GM23338 (cell line): ENCODE data around the gene RPS19. TPM values are rescaled to one million over a fixed set of nuclear protein-coding genes. Genes with fewer than 3 reads are reported as not detected.

Experiments
- ATAC-seq: fragments of 200-7000 bp; cut with Tn5 transposase; 3 replicates; pipeline ENCODE4 v1.9.1; 2020
- DNase-seq: peaks from one replicate; pipeline ENCODE4 v3.0.0-alpha.2; 2015; ENCODE audit warnings: low spot score
- H2AFZ ChIP-seq: fragments of 200-600 bp; sonication (generic); 2 replicates; pipeline ENCODE4 v1.8.0; 2016; ENCODE audit warnings: antibody characterized with exemption, mild to moderate bottlenecking, moderate library complexity
- H3F3A ChIP-seq: fragments of 200-600 bp; sonication (generic); replicated peaks from 2 replicates; pipeline ENCODE4 v1.8.0; 2017; ENCODE audit warnings: antibody characterized with exemption, mixed run types, low read depth
- H3K27ac ChIP-seq: fragments of 200-600 bp; sonication (generic); 2 replicates; pipeline ENCODE4 v1.6.1; 2016; ENCODE audit warnings: low read depth
- H3K27me3 ChIP-seq: fragments of 200-600 bp; sonication (generic); 2 replicates; pipeline ENCODE4 v1.8.0; 2016; ENCODE audit warnings: mild to moderate bottlenecking, mixed run types, moderate library complexity; ENCODE audit not compliant: insufficient read depth
- H3K36me3 ChIP-seq: fragments of 200-600 bp; sonication (generic); 2 replicates; pipeline ENCODE4 v1.8.0; 2016; ENCODE audit warnings: mild to moderate bottlenecking; ENCODE audit not compliant: insufficient read depth
- H3K4me1 ChIP-seq: fragments of 200-600 bp; sonication (generic); 2 replicates; pipeline ENCODE4 v1.8.0; 2016; ENCODE audit warnings: mild to moderate bottlenecking, moderate library complexity; ENCODE audit not compliant: insufficient read depth
- H3K4me2 ChIP-seq: fragments of 200-600 bp; sonication (generic); 2 replicates; pipeline ENCODE4 v1.7.1; 2017; ENCODE audit warnings: mixed run types
- H3K4me3 ChIP-seq: fragments of 200-600 bp; sonication (generic); 2 replicates; pipeline ENCODE4 v1.6.1; 2016; ENCODE audit warnings: mixed run types
- H3K79me2 ChIP-seq: fragments of 200-600 bp; sonication (generic); replicated peaks from 2 replicates; pipeline ENCODE4 v1.8.0; 2017; ENCODE audit warnings: mild to moderate bottlenecking; ENCODE audit not compliant: insufficient read depth
- H3K9me2 ChIP-seq: fragments of 200-600 bp; sonication (generic); 2 replicates; pipeline ENCODE4 v1.8.0; 2017; ENCODE audit not compliant: insufficient read depth
- H4K20me1 ChIP-seq: fragments of 200-600 bp; sonication (generic); replicated peaks from 2 replicates; pipeline ENCODE4 v1.8.0; 2017; ENCODE audit warnings: mild to moderate bottlenecking; ENCODE audit not compliant: insufficient read depth
- H3K27ac Mint-ChIP-seq: 2 replicates; pipeline ENCODE4 v1.8.0; 2020; ENCODE audit warnings: inconsistent platforms, mild to moderate bottlenecking, moderate library complexity, mixed read lengths
- H3K27me3 Mint-ChIP-seq: 3 replicates; pipeline ENCODE4 v1.8.0; 2022; ENCODE audit warnings: low read depth, mild to moderate bottlenecking, moderate library complexity, mixed read lengths, inconsistent platforms; ENCODE audit not compliant: insufficient read depth, poor library complexity
- H3K36me3 Mint-ChIP-seq: 3 replicates; pipeline ENCODE4 v1.8.0; 2021; ENCODE audit warnings: low read depth, mild to moderate bottlenecking, inconsistent platforms, moderate library complexity, mixed read lengths
- H3K4me1 Mint-ChIP-seq: 3 replicates; pipeline ENCODE4 v1.8.0; 2020; ENCODE audit warnings: mild to moderate bottlenecking, inconsistent platforms, mixed read lengths
- H3K4me3 Mint-ChIP-seq: 3 replicates; pipeline ENCODE4 v1.8.0; 2021; ENCODE audit warnings: moderate library complexity, mild to moderate bottlenecking, inconsistent platforms, mixed read lengths
- H3K9me3 Mint-ChIP-seq: 3 replicates; pipeline ENCODE4 v1.8.0; 2020; ENCODE audit warnings: moderate library complexity, mild to moderate bottlenecking, inconsistent platforms, mixed read lengths
- CREB1 ChIP-seq: fragments of 250-450 bp; sonication (Bioruptor Pico); IDR thresholded peaks from 2 replicates; pipeline ENCODE4 v1.5.0; 2020; ENCODE audit warnings: low read depth, mild to moderate bottlenecking, moderate library complexity
- EZH2 ChIP-seq: fragments of 200-600 bp; sonication (generic); IDR thresholded peaks from one replicate; pipeline ENCODE4 v1.8.0; 2017; ENCODE audit warnings: antibody characterized with exemption, mild to moderate bottlenecking, low read depth; ENCODE audit not compliant: unreplicated experiment
- EZH2phosphoT487 ChIP-seq: fragments of 200-600 bp; sonication (generic); IDR thresholded peaks from one replicate; pipeline ENCODE4 v1.8.1; 2018; ENCODE audit warnings: antibody characterized with exemption; ENCODE audit not compliant: unreplicated experiment
- JUNB ChIP-seq: IDR thresholded peaks from one replicate; pipeline ENCODE4 v1.6.1; 2016; ENCODE audit warnings: antibody characterized with exemption; ENCODE audit not compliant: unreplicated experiment
- POLR2AphosphoS5 ChIP-seq: IDR thresholded peaks from 2 replicates; pipeline ENCODE4 v1.6.1; 2016; ENCODE audit warnings: antibody characterized with exemption, low read depth
- STAT1 ChIP-seq: IDR thresholded peaks from one replicate; pipeline ENCODE4 v1.6.1; 2016; ENCODE audit warnings: antibody characterized with exemption; ENCODE audit not compliant: unreplicated experiment
- ZNF114 ChIP-seq: fragments of 250-450 bp; sonication (Bioruptor Pico); IDR thresholded peaks from 2 replicates; pipeline ENCODE4 v1.5.0; 2020; ENCODE audit warnings: mild to moderate bottlenecking, moderate library complexity
- polyA plus RNA-seq: library from polyadenylated mRNA; unstranded; fragments of >200 nt; fragmentation: Nextera tagmentation; extraction: Ambion mirVana; gene quantifications from 2 replicates; pipeline ENCODE4 v1.2.1, GENCODE V29; 2016
- total RNA-seq: library from RNA; depleted of rRNA; stranded (reverse); fragments of >200 nt; shearing (Covaris generic); gene quantifications from 2 replicates; pipeline ENCODE4 v1.2.3, GENCODE V29; 2014
- TF ChIP-seq, protein P1 (sequence below): fragments of 250-450 bp; sonication (Bioruptor Pico); IDR thresholded peaks from 2 replicates; pipeline ENCODE4 v1.5.0; 2020; ENCODE audit warnings: mild to moderate bottlenecking, moderate library complexity
- TF ChIP-seq, protein P2 (sequence below): IDR thresholded peaks from 2 replicates; pipeline ENCODE4 v1.6.1; 2016; ENCODE audit warnings: antibody characterized with exemption
- TF ChIP-seq, protein P3 (sequence below), 2 experiments: fragments of 200-600 bp in 1 of 2; sonication (generic) in 1 of 2; conservative IDR thresholded peaks; 2 replicates each; pipeline versions ENCODE4 v1.5.1 to v1.6.1; 2016 to 2017; ENCODE audit warnings: antibody characterized with exemption in 2 of 2, low read depth in 2 of 2, mild to moderate bottlenecking in 2 of 2, moderate library complexity in 1 of 2
- TF ChIP-seq, protein P4 (sequence below): IDR thresholded peaks from one replicate; pipeline ENCODE4 v1.6.1; 2018; ENCODE audit warnings: antibody characterized with exemption; ENCODE audit not compliant: unreplicated experiment

Gene RPS19
- total and polyA plus RNA-seq, 2 experiments from 2014 or later, result 1,798 to 4,073 TPM

DNA sequence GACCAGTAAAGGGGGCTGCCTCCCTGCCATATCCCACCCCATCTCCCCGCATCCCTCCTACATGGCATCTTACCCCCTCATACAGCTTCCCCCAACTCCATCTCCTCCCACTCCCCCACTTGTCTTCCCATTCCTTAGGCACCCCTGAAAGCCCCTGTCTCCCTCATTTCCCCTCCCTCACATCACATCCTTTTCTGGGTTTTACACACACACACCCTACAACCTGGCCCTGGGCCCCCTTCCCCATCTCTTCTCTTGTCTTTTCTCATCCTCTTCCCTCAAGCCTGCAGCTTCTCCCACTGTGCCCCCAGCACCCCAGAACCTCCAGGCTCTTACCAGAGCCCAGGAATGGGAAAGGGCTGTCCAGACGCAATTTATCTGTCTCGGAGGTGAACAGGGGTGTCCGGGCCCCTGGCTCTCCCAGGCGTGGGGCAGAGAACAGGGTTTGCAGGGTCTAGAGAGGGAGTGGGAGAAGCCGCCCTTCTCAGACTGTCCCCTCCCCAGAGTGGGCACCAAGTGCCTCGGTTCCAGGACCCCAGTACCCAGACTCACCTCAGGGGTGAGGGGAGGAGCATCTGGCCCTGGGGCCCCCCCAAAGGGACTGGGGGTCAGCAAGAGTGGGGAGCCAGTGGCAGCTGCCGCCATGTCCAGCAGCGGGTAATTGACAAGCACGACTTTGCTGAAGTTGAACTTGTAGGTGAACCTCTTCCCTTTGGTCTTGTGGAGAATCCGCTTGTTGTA lies 48.8 kb downstream of the RPS19 start (continued):
- TF ChIP-seq, protein P1, sequence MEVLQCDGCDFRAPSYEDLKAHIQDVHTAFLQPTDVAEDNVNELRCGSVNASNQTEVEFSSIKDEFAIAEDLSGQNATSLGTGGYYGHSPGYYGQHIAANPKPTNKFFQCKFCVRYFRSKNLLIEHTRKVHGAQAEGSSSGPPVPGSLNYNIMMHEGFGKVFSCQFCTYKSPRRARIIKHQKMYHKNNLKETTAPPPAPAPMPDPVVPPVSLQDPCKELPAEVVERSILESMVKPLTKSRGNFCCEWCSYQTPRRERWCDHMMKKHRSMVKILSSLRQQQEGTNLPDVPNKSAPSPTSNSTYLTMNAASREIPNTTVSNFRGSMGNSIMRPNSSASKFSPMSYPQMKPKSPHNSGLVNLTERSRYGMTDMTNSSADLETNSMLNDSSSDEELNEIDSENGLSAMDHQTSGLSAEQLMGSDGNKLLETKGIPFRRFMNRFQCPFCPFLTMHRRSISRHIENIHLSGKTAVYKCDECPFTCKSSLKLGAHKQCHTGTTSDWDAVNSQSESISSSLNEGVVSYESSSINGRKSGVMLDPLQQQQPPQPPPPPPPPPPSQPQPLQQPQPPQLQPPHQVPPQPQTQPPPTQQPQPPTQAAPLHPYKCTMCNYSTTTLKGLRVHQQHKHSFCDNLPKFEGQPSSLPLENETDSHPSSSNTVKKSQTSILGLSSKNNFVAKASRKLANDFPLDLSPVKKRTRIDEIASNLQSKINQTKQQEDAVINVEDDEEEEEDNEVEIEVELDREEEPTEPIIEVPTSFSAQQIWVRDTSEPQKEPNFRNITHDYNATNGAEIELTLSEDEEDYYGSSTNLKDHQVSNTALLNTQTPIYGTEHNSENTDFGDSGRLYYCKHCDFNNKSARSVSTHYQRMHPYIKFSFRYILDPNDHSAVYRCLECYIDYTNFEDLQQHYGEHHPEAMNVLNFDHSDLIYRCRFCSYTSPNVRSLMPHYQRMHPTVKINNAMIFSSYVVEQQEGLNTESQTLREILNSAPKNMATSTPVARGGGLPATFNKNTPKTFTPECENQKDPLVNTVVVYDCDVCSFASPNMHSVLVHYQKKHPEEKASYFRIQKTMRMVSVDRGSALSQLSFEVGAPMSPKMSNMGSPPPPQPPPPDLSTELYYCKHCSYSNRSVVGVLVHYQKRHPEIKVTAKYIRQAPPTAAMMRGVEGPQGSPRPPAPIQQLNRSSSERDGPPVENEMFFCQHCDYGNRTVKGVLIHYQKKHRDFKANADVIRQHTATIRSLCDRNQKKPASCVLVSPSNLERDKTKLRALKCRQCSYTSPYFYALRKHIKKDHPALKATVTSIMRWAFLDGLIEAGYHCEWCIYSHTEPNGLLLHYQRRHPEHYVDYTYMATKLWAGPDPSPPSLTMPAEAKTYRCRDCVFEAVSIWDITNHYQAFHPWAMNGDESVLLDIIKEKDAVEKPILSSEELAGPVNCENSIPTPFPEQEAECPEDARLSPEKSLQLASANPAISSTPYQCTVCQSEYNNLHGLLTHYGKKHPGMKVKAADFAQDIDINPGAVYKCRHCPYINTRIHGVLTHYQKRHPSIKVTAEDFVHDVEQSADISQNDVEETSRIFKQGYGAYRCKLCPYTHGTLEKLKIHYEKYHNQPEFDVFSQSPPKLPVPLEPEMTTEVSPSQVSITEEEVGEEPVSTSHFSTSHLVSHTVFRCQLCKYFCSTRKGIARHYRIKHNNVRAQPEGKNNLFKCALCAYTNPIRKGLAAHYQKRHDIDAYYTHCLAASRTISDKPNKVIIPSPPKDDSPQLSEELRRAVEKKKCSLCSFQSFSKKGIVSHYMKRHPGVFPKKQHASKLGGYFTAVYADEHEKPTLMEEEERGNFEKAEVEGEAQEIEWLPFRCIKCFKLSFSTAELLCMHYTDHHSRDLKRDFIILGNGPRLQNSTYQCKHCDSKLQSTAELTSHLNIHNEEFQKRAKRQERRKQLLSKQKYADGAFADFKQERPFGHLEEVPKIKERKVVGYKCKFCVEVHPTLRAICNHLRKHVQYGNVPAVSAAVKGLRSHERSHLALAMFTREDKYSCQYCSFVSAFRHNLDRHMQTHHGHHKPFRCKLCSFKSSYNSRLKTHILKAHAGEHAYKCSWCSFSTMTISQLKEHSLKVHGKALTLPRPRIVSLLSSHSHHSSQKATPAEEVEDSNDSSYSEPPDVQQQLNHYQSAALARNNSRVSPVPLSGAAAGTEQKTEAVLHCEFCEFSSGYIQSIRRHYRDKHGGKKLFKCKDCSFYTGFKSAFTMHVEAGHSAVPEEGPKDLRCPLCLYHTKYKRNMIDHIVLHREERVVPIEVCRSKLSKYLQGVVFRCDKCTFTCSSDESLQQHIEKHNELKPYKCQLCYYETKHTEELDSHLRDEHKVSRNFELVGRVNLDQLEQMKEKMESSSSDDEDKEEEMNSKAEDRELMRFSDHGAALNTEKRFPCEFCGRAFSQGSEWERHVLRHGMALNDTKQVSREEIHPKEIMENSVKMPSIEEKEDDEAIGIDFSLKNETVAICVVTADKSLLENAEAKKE, result no peak

DNA sequence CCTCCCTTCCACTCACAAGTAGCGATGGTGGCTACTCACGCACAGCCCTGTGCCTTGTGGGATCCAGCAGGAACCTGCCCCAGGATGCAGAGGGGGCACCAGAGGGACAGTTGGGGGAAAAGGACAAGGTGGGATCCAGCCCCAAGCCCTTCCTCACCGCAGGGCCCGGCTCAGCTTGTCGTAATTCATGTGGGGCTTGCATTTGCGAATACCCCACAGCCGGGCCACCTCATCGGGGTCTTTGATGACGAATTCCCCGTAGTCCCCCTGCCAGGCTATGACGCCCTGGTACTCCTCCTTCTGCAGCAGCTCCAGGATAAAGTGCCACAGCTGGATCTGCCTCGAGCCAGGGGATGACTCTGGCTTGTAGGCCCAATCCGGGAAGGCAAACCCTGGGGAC lies 49.7 kb downstream of the RPS19 start:
- Histone ChIP-seq H3K4me3 (no peak overlapping the region), H3K79me2 (no peaks in the 10 kb centered on the region), H3K9me2 (no peaks in the 10 kb centered on the region), H3F3A (no peaks in the 10 kb centered on the region), H3K4me2 (no peak overlapping the region), H2AFZ (no peak overlapping the region), H3K27ac (no peak overlapping the region), H4K20me1 (no peaks in the 10 kb centered on the region; the same call in 1 of the 2 replicates), H3K4me1 (no peaks in the 10 kb centered on the region; the same call in 1 of the 2 replicates), H3K36me3 (peaks cover 3% of the 10 kb centered on the region; the same call in 1 of the 2 replicates), H3K27me3 (peaks cover 61% of the 10 kb centered on the region)
- peaks cover 13% of the 10 kb centered on the region for H3K36me3 Mint-ChIP-seq
- H3K4me1 Mint-ChIP-seq, result peaks cover 20% of the 10 kb centered on the region
- H3K9me3 Mint-ChIP-seq, result 0 out of 3 replicates have a peak, but pooled peaks cover 3% of the 10 kb centered on the region
- ATAC-seq (no peak), DNase-seq (no peak)
- H3K27ac Mint-ChIP-seq, result no peak overlapping the region
- peaks cover 54% of the 10 kb centered on the region for H3K27me3 Mint-ChIP-seq
- no peak overlapping the region for H3K4me3 Mint-ChIP-seq
- no peak for TF ChIP-seq CREB1
- TF ChIP-seq, protein P2, sequence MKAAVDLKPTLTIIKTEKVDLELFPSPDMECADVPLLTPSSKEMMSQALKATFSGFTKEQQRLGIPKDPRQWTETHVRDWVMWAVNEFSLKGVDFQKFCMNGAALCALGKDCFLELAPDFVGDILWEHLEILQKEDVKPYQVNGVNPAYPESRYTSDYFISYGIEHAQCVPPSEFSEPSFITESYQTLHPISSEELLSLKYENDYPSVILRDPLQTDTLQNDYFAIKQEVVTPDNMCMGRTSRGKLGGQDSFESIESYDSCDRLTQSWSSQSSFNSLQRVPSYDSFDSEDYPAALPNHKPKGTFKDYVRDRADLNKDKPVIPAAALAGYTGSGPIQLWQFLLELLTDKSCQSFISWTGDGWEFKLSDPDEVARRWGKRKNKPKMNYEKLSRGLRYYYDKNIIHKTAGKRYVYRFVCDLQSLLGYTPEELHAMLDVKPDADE, result no peak
- TF ChIP-seq POLR2AphosphoS5, result no peak
- TF ChIP-seq, protein P3, sequence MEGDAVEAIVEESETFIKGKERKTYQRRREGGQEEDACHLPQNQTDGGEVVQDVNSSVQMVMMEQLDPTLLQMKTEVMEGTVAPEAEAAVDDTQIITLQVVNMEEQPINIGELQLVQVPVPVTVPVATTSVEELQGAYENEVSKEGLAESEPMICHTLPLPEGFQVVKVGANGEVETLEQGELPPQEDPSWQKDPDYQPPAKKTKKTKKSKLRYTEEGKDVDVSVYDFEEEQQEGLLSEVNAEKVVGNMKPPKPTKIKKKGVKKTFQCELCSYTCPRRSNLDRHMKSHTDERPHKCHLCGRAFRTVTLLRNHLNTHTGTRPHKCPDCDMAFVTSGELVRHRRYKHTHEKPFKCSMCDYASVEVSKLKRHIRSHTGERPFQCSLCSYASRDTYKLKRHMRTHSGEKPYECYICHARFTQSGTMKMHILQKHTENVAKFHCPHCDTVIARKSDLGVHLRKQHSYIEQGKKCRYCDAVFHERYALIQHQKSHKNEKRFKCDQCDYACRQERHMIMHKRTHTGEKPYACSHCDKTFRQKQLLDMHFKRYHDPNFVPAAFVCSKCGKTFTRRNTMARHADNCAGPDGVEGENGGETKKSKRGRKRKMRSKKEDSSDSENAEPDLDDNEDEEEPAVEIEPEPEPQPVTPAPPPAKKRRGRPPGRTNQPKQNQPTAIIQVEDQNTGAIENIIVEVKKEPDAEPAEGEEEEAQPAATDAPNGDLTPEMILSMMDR (conservative IDR thresholded peaks at IDR 0.05; ENCODE audit: low read depth in 2 of 2), result no peak
- no peak for TF ChIP-seq EZH2
- no peak for TF ChIP-seq ZNF114 (CRISPR knock-in tag)
- TF ChIP-seq STAT1, result no peak
- no peak for TF ChIP-seq JUNB
- TF ChIP-seq EZH2phosphoT487, result no peak
- TF ChIP-seq, protein P4, sequence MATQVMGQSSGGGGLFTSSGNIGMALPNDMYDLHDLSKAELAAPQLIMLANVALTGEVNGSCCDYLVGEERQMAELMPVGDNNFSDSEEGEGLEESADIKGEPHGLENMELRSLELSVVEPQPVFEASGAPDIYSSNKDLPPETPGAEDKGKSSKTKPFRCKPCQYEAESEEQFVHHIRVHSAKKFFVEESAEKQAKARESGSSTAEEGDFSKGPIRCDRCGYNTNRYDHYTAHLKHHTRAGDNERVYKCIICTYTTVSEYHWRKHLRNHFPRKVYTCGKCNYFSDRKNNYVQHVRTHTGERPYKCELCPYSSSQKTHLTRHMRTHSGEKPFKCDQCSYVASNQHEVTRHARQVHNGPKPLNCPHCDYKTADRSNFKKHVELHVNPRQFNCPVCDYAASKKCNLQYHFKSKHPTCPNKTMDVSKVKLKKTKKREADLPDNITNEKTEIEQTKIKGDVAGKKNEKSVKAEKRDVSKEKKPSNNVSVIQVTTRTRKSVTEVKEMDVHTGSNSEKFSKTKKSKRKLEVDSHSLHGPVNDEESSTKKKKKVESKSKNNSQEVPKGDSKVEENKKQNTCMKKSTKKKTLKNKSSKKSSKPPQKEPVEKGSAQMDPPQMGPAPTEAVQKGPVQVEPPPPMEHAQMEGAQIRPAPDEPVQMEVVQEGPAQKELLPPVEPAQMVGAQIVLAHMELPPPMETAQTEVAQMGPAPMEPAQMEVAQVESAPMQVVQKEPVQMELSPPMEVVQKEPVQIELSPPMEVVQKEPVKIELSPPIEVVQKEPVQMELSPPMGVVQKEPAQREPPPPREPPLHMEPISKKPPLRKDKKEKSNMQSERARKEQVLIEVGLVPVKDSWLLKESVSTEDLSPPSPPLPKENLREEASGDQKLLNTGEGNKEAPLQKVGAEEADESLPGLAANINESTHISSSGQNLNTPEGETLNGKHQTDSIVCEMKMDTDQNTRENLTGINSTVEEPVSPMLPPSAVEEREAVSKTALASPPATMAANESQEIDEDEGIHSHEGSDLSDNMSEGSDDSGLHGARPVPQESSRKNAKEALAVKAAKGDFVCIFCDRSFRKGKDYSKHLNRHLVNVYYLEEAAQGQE, result no peak
